ENCODE results near the gene DOCK11.
"Not testable (repeated sequence)": the region's sequence is repeated elsewhere in the genome, so short reads cannot be mapped to it uniquely, and the experiment has no call there.

Gene DOCK11

GRCh38 chrX:118495061-118495921 is at the start of gene DOCK11:
Gene DOCK11 (plus strand): TSS chrX:118495815. CDS start chrX:118495972, 157 bp downstream.
- peak; percentile 53 for DNase-seq (ENCODE audit: low read depth, low spot score)

- no peak for DNase-seq (ENCODE audit: low read depth, low spot score)
These were observed 47.3 kb upstream of the DOCK11 start for GRCh38 chrX:118448273-118448783.

- DNase-seq (ENCODE audit: low read depth, low spot score): no peak
These were observed 40.6 kb upstream of the DOCK11 start for GRCh38 chrX:118455013-118455412.

- no peak for DNase-seq (ENCODE audit: low read depth, low spot score)
These were observed 36.1 kb upstream of the DOCK11 start for GRCh38 chrX:118459494-118459893.

- no peak for DNase-seq (ENCODE audit: low read depth, low spot score)
These were observed 31.1 kb upstream of the DOCK11 start for GRCh38 chrX:118464501-118464900.

- no peak for DNase-seq (ENCODE audit: low read depth, low spot score)
These were observed 27.5 kb upstream of the DOCK11 start for GRCh38 chrX:118468122-118468521.

GRCh38 chrX:118470721-118471347 is 24.8 kb upstream of the DOCK11 start:
- DNase-seq (ENCODE audit: low read depth, low spot score): not testable (repeated sequence)

- no peak for DNase-seq (ENCODE audit: low read depth, low spot score)
These were observed 21.0 kb upstream of the DOCK11 start for GRCh38 chrX:118474586-118474985.

- no peak for DNase-seq (ENCODE audit: low read depth, low spot score)
These were observed 19.7 kb upstream of the DOCK11 start for GRCh38 chrX:118475903-118476302.

- no peak for DNase-seq (ENCODE audit: low read depth, low spot score)
These were observed 15.4 kb upstream of the DOCK11 start for GRCh38 chrX:118480172-118480571.

GRCh38 chrX:118482384-118482783 is 13.2 kb upstream of the DOCK11 start:
- not testable (repeated sequence) for DNase-seq (ENCODE audit: low read depth, low spot score)

- no peak for DNase-seq (ENCODE audit: low read depth, low spot score)
These were observed 11.3 kb upstream of the DOCK11 start for GRCh38 chrX:118484216-118484903.

- not testable (repeated sequence) for DNase-seq (ENCODE audit: low read depth, low spot score)
These were observed 8.9 kb upstream of the DOCK11 start for GRCh38 chrX:118486693-118487092.

GRCh38 chrX:118493016-118493415 is 2.6 kb upstream of the DOCK11 start:
- DNase-seq (ENCODE audit: low read depth, low spot score): no peak

GRCh38 chrX:118493653-118494297 is 1.8 kb upstream of the DOCK11 start:
- no peak for DNase-seq (ENCODE audit: low read depth, low spot score)

- DNase-seq (ENCODE audit: low read depth, low spot score): no peak
These were observed 545 bp downstream of the DOCK11 start for GRCh38 chrX:118495958-118496762.

- no peak for DNase-seq (ENCODE audit: low read depth, low spot score)
These were observed 1.1 kb downstream of the DOCK11 start for GRCh38 chrX:118496763-118497079.

GRCh38 chrX:118497180-118497818 is 1.7 kb downstream of the DOCK11 start:
- no peak for DNase-seq (ENCODE audit: low read depth, low spot score)

GRCh38 chrX:118498351-118498750 is 2.7 kb downstream of the DOCK11 start:
- DNase-seq (ENCODE audit: low read depth, low spot score): no peak

- no peak for DNase-seq (ENCODE audit: low read depth, low spot score)
These were observed 3.1 kb downstream of the DOCK11 start for GRCh38 chrX:118498755-118499154.
